K562 (cell line): ENCODE data around the gene CTBP2. TPM values are rescaled to one million over a fixed set of nuclear protein-coding genes. Genes with fewer than 3 reads are reported as not detected.

Experiments
- CHCHD3 ChIP-seq: fragments of 250-450 bp; sonication (Bioruptor Pico); IDR thresholded peaks from 2 replicates; pipeline ENCODE4 v2.1.2; 2022; ENCODE audit warnings: mild to moderate bottlenecking
- HMGXB4 ChIP-seq: sonication (generic); formaldehyde crosslinking; IDR thresholded peaks from 2 replicates; pipeline ENCODE4 v1.8.1; 2023; ENCODE audit warnings: mild to moderate bottlenecking, missing genetic modification reagents
- JUND ChIP-seq, 2 experiments: IDR thresholded peaks; 2 replicates in 1 of 2; 3 replicates in 1 of 2; pipeline ENCODE4 v1.6.1; 2011; ENCODE audit warnings: borderline replicate concordance in 2 of 2, low read depth in 2 of 2, low read length in 2 of 2, improper control_type of control experiment in 1 of 2, missing biosample characterization in 1 of 2, missing genetic modification characterization in 1 of 2, missing genetic modification reagents in 1 of 2
- KLF10 ChIP-seq: fragments of 250-450 bp; sonication (Bioruptor Pico); IDR thresholded peaks from 2 replicates; pipeline ENCODE4 v1.6.1; 2021; ENCODE audit warnings: matching md5 sums
- LARP7 ChIP-seq: fragments of 450-650 bp; IDR thresholded peaks from 2 replicates; pipeline ENCODE4 v1.6.1; 2016
- MNT ChIP-seq, 2 experiments: fragments of 450-650 bp; conservative IDR thresholded peaks; 2 replicates each; pipeline ENCODE4 v1.6.1; 2017; ENCODE audit warnings: mild to moderate bottlenecking in 2 of 2, moderate library complexity in 2 of 2
- NFE2 ChIP-seq: IDR thresholded peaks from 2 replicates; pipeline ENCODE4 v1.6.1; 2014; ENCODE audit warnings: antibody characterized with exemption, low read depth
- NR2C2 ChIP-seq, 2 experiments: fragments of 200-800 bp in 1 of 2; sonication (Bioruptor generic) in 1 of 2; sonication (generic) in 1 of 2; formaldehyde crosslinking in 1 of 2; IDR thresholded peaks; 2 replicates each; pipeline versions ENCODE4 v1.6.1 to v1.8.0; 2016 to 2022; ENCODE audit warnings: mild to moderate bottlenecking in 1 of 2, missing compliant biosample characterization in 1 of 2, missing genetic modification characterization in 1 of 2, missing genetic modification reagents in 1 of 2
- PTRF ChIP-seq: fragments of 450-650 bp; IDR thresholded peaks from 2 replicates; pipeline ENCODE4 v1.6.1; 2016; ENCODE audit warnings: mild to moderate bottlenecking, missing genetic modification characterization, missing compliant biosample characterization
- RBM17 ChIP-seq: fragments of 200-400 bp; formaldehyde crosslinking; IDR thresholded peaks from 2 replicates; pipeline ENCODE4 v1.6.1; 2017; ENCODE audit warnings: low read depth, mild to moderate bottlenecking, low read length, borderline replicate concordance
- RHOXF2B ChIP-seq: fragments of 250-450 bp; sonication (Bioruptor Pico); conservative IDR thresholded peaks from 2 replicates; pipeline ENCODE4 v1.5.1; 2021
- TAL1 ChIP-seq: fragments of 450-650 bp; IDR thresholded peaks from 2 replicates; pipeline ENCODE4 v1.6.1; 2016; ENCODE audit warnings: mild to moderate bottlenecking
- ZNF197 ChIP-seq: fragments of 200-800 bp; sonication (Bioruptor generic); IDR thresholded peaks from 2 replicates; pipeline ENCODE4 v1.6.1; 2016; ENCODE audit warnings: low read depth, missing genetic modification characterization, missing compliant biosample characterization
- ZNF77 ChIP-seq: fragments of 250-450 bp; sonication (Bioruptor Pico); IDR thresholded peaks from 2 replicates; pipeline ENCODE4 v1.5.0; 2020
- polyA plus RNA-seq, 8 experiments: library from polyadenylated mRNA; depleted of rRNA in 4 of 8; stranded (reverse) in 5 of 8; unstranded in 3 of 8; fragments of >200 nt; fragmentation: Nextera tagmentation in 2 of 8; fragmentation: Illumina TruSeq in 1 of 8; extraction: Ambion mirVana in 2 of 8; extraction: Trizol in 1 of 8; gene quantifications; 2 replicates each; pipeline versions ENCODE4 v1.2.1 to v1.2.3, GENCODE V29; 2011 to 2014; ENCODE audit warnings: inconsistent platforms in 1 of 8, missing spikeins in 1 of 8
- total RNA-seq, 7 experiments: library from RNA; depleted of rRNA in 6 of 7; stranded (reverse); fragments of >200 nt in 6 of 7; fragmentation: Illumina TruSeq in 2 of 7; extraction: Trizol in 2 of 7; gene quantifications; 2 replicates each; pipeline versions ENCODE4 v1.2.1 to v1.2.3, GENCODE V29; 2011 to 2021; ENCODE audit warnings: low replicate concordance in 1 of 7
- TF ChIP-seq, protein P1 (sequence below): fragments of 250-450 bp; sonication (Bioruptor Pico); IDR thresholded peaks from 2 replicates; pipeline ENCODE4 v1.8.0; 2022; ENCODE audit warnings: inconsistent platforms

The CTBP2 gene
- total and polyA plus RNA-seq, 9 of the 15 experiments (the other 6 are each of a cell fraction or from before 2014, with no cell fraction given): 1.3 to 8.8 (median 5.1) TPM

- no peak for TF ChIP-seq PTRF
- no peak for TF ChIP-seq RHOXF2B (CRISPR knock-in tag)
- TF ChIP-seq TAL1: peak; percentile 43
- TF ChIP-seq, protein P1, sequence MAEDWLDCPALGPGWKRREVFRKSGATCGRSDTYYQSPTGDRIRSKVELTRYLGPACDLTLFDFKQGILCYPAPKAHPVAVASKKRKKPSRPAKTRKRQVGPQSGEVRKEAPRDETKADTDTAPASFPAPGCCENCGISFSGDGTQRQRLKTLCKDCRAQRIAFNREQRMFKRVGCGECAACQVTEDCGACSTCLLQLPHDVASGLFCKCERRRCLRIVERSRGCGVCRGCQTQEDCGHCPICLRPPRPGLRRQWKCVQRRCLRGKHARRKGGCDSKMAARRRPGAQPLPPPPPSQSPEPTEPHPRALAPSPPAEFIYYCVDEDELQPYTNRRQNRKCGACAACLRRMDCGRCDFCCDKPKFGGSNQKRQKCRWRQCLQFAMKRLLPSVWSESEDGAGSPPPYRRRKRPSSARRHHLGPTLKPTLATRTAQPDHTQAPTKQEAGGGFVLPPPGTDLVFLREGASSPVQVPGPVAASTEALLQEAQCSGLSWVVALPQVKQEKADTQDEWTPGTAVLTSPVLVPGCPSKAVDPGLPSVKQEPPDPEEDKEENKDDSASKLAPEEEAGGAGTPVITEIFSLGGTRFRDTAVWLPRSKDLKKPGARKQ: no peak
- TF ChIP-seq ZNF77: no peak
- TF ChIP-seq CHCHD3 (CRISPR knock-in tag): no peak
- TF ChIP-seq MNT (conservative IDR thresholded peaks at IDR 0.05): peak in 1 of 2 experiments; percentile 56; a peak in 2 of 4 replicates
- no peak for TF ChIP-seq NR2C2 (CRISPR knock-in tag; IDR thresholded peaks at IDR 0.05)
- no peak for TF ChIP-seq NR2C2 (tag; IDR thresholded peaks at IDR 0.05)
- TF ChIP-seq JUND (IDR thresholded peaks at IDR 0.05; ENCODE audit: borderline replicate concordance, low read depth, low read length): no peak
- TF ChIP-seq JUND (tag; IDR thresholded peaks at IDR 0.05; ENCODE audit: borderline replicate concordance, low read depth, low read length): no peak
- no peak for TF ChIP-seq NFE2
- no peak for TF ChIP-seq KLF10 (CRISPR knock-in tag)
- TF ChIP-seq RBM17: no peak
- TF ChIP-seq HMGXB4 (CRISPR knock-in tag): no peak
- TF ChIP-seq ZNF197 (CRISPR knock-in tag): no peak
- no peak for TF ChIP-seq LARP7
Measured at GRCh38 chr10:125144693-125145623, 15.4 kb downstream of the CTBP2 start (continued).
